ENCODE results near the gene TP53RK. TPM values are rescaled to one million over a fixed set of nuclear protein-coding genes. Genes with fewer than 3 reads are reported as not detected.

Gene TP53RK
- total and polyA plus RNA-seq, 7 experiments from 2014 or later = 4.4 to 27.7 (median 16.2) TPM

GRCh38 chr20:46688151-46689081 lies 828 bp downstream of the TP53RK start:
- peak in 1 of 9 donors; percentile 7 for DNase-seq
- Histone ChIP-seq H3K36me3 (ENCODE audit: control insufficient read depth in 2 of 3, insufficient read depth in 3 of 3, low read length in 3 of 3) (peaks cover 0 to 28% (median 0%) of the 10 kb centered on the region in 3 experiments), H3K4me3 (ENCODE audit: low read length) (peak overlapping the region; percentile 84), H3K27me3 (ENCODE audit: control insufficient read depth in 2 of 2, insufficient read depth in 2 of 2, low read length in 2 of 2) (no peaks in the 10 kb centered on the region), H3K4me1 (ENCODE audit: control insufficient read depth in 2 of 2, insufficient read depth in 2 of 2, low read length in 2 of 2) (peaks cover 20 to 30% of the 10 kb centered on the region in 2 donors), H3K9me3 (ENCODE audit: control insufficient read depth in 2 of 3, low read length in 3 of 3) (no peaks in the 10 kb centered on the region), H3K27ac (ENCODE audit: low read depth, low read length) (peak overlapping the region; percentile 90)
- peak overlapping the region; percentile 79 to 96 (median 88) for H3K27ac Mint-ChIP-seq
- H3K4me1 Mint-ChIP-seq = peaks cover 46 to 62% (median 53%) of the 10 kb centered on the region in 7 donors
- CTCF ChIA-PET = no interaction called here
- intact Hi-C loops (cut with micrococcal nuclease) = loop anchor here (1.0 to 10.0 kb wide), 12 partner anchors 282 to 1804 kb away; partner anchors contain the start of genes ELMO2 (in 2 of the 2), ZMYND8 (in 2 of the 2), CDH22 (in 1 of the 2) and DNTTIP1 (in 1 of the 2)
- POLR2A ChIA-PET = interaction anchor here (1.2 kb wide), 1 partner anchor 8 kb away, joined by 4 read pairs; no protein-coding TSS in a partner anchor
- ATAC-seq = no peak
- no peaks in the 10 kb centered on the region for H3K9me3 Mint-ChIP-seq
- H3K36me3 Mint-ChIP-seq = peaks cover 8 to 29% (median 14%) of the 10 kb centered on the region in 5 donors
- no peaks in the 10 kb centered on the region for H3K27me3 Mint-ChIP-seq
- H3K4me3 Mint-ChIP-seq = peak overlapping the region; percentile 90 to 100 (median 96)

- CTCF ChIA-PET = no interaction called here
- intact Hi-C loops (cut with micrococcal nuclease) = loop anchor here (10.0 kb wide), 5 partner anchors 311 to 1799 kb away; partner anchors contain the start of genes ZMYND8 (in 2 of the 2), NCOA5 (in 1 of the 2) and YWHAB (in 1 of the 2)
- Mint-ChIP-seq H3K36me3 (peaks cover 4 to 21% (median 14%) of the 10 kb centered on the region in 5 donors), H3K27ac (peak overlapping the region in 3 of 9 donors; percentile 3 to 48 (median 8)), H3K9me3 (no peaks in the 10 kb centered on the region), H3K4me3 (peak overlapping the region in 2 of 10 donors; percentile 1 to 51), H3K27me3 (no peaks in the 10 kb centered on the region), H3K4me1 (peaks cover 49 to 74% (median 67%) of the 10 kb centered on the region in 7 donors)
- Histone ChIP-seq H3K27ac (ENCODE audit: low read depth, low read length) (no peak overlapping the region), H3K27me3 (ENCODE audit: control insufficient read depth in 2 of 2, insufficient read depth in 2 of 2, low read length in 2 of 2) (no peaks in the 10 kb centered on the region), H3K9me3 (ENCODE audit: control insufficient read depth in 2 of 3, low read length in 3 of 3) (no peaks in the 10 kb centered on the region), H3K4me1 (ENCODE audit: control insufficient read depth in 2 of 2, insufficient read depth in 2 of 2, low read length in 2 of 2) (peaks cover 20 to 27% of the 10 kb centered on the region in 2 donors), H3K4me3 (ENCODE audit: low read length) (no peak overlapping the region), H3K36me3 (ENCODE audit: control insufficient read depth in 2 of 3, insufficient read depth in 3 of 3, low read length in 3 of 3) (peaks cover 0 to 25% (median 0%) of the 10 kb centered on the region in 3 experiments)
- ATAC-seq = no peak
- DNase-seq = no peak
- POLR2A ChIA-PET = no interaction called here
Measured at GRCh38 chr20:46683939-46684750, 5.1 kb downstream of the TP53RK start.

- ATAC-seq = no peak
- no peak for DNase-seq
- peak overlapping the region in 1 of 10 donors; percentile 51 for H3K4me3 Mint-ChIP-seq
Measured at GRCh38 chr20:46683668-46683938, 5.6 kb downstream of the TP53RK start.

GRCh38 chr20:46683011-46683667 lies 6.1 kb downstream of the TP53RK start:
- peak overlapping the region in 7 of 9 donors; percentile 32 to 87 (median 45) for H3K27ac Mint-ChIP-seq
- Histone ChIP-seq H3K4me1 (ENCODE audit: control insufficient read depth in 2 of 2, insufficient read depth in 2 of 2, low read length in 2 of 2) (peaks cover 19 to 24% of the 10 kb centered on the region in 2 donors), H3K36me3 (ENCODE audit: control insufficient read depth in 2 of 3, insufficient read depth in 3 of 3, low read length in 3 of 3) (peaks cover 0 to 22% (median 0%) of the 10 kb centered on the region in 3 experiments), H3K9me3 (ENCODE audit: control insufficient read depth in 2 of 3, low read length in 3 of 3) (no peaks in the 10 kb centered on the region), H3K27me3 (ENCODE audit: control insufficient read depth in 2 of 2, insufficient read depth in 2 of 2, low read length in 2 of 2) (no peaks in the 10 kb centered on the region), H3K27ac (ENCODE audit: low read depth, low read length) (no peak overlapping the region), H3K4me3 (ENCODE audit: low read length) (no peak overlapping the region)
- no peaks in the 10 kb centered on the region for H3K27me3 Mint-ChIP-seq
- no peak overlapping the region for H3K4me3 Mint-ChIP-seq
- peaks cover 42 to 70% (median 64%) of the 10 kb centered on the region in 7 donors for H3K4me1 Mint-ChIP-seq
- no peak for ATAC-seq
- ChIA-PET CTCF (interaction anchor here (0.6 to 0.9 kb wide), 2 partner anchors 12 to 82 kb away, joined by 3 to 4 read pairs; no protein-coding TSS in a partner anchor), POLR2A (no interaction called here)
- intact Hi-C loops (cut with micrococcal nuclease) = loop anchor here (10.0 kb wide), 5 partner anchors 312 to 1798 kb away; partner anchors contain the start of genes ZMYND8 (in 2 of the 2), NCOA5 (in 1 of the 2) and YWHAB (in 1 of the 2)
- peaks cover 4 to 20% (median 14%) of the 10 kb centered on the region in 5 donors for H3K36me3 Mint-ChIP-seq
- no peak for DNase-seq
- no peaks in the 10 kb centered on the region for H3K9me3 Mint-ChIP-seq

More at GRCh38 chr20:46683668-46683938, 5.6 kb downstream of the TP53RK start:
- peaks cover 47 to 74% (median 67%) of the 10 kb centered on the region in 7 donors for H3K4me1 Mint-ChIP-seq
- POLR2A ChIA-PET = no interaction called here
- intact Hi-C loops (cut with micrococcal nuclease) = loop anchor here (10.0 kb wide), 5 partner anchors 311 to 1799 kb away; partner anchors contain the start of genes ZMYND8 (in 2 of the 2), NCOA5 (in 1 of the 2) and YWHAB (in 1 of the 2)
- Histone ChIP-seq H3K4me3 (ENCODE audit: low read length) (no peak overlapping the region), H3K27me3 (ENCODE audit: control insufficient read depth in 2 of 2, insufficient read depth in 2 of 2, low read length in 2 of 2) (no peaks in the 10 kb centered on the region), H3K9me3 (ENCODE audit: control insufficient read depth in 2 of 3, low read length in 3 of 3) (no peaks in the 10 kb centered on the region), H3K27ac (ENCODE audit: low read depth, low read length) (no peak overlapping the region), H3K36me3 (ENCODE audit: control insufficient read depth in 2 of 3, insufficient read depth in 3 of 3, low read length in 3 of 3) (peaks cover 0 to 22% (median 0%) of the 10 kb centered on the region in 3 experiments), H3K4me1 (ENCODE audit: control insufficient read depth in 2 of 2, insufficient read depth in 2 of 2, low read length in 2 of 2) (peaks cover 20 to 27% of the 10 kb centered on the region in 2 donors)
- H3K27me3 Mint-ChIP-seq = no peaks in the 10 kb centered on the region
- peaks cover 4 to 20% (median 14%) of the 10 kb centered on the region in 5 donors for H3K36me3 Mint-ChIP-seq
- CTCF ChIA-PET = interaction anchor here (0.6 kb wide), 1 partner anchor 81 kb away, joined by 3 read pairs; no protein-coding TSS in a partner anchor
- H3K9me3 Mint-ChIP-seq = no peaks in the 10 kb centered on the region
- H3K27ac Mint-ChIP-seq = peak overlapping the region in 4 of 9 donors; percentile 8 to 48 (median 28)

GRCh38 chr20:46682063-46682821 lies 7.0 kb downstream of the TP53RK start:
- Histone ChIP-seq H3K27me3 (ENCODE audit: control insufficient read depth in 2 of 2, insufficient read depth in 2 of 2, low read length in 2 of 2) (no peaks in the 10 kb centered on the region), H3K4me1 (ENCODE audit: control insufficient read depth in 2 of 2, insufficient read depth in 2 of 2, low read length in 2 of 2) (peaks cover 10 to 17% of the 10 kb centered on the region in 2 donors), H3K4me3 (ENCODE audit: low read length) (no peak overlapping the region), H3K9me3 (ENCODE audit: control insufficient read depth in 2 of 3, low read length in 3 of 3) (no peaks in the 10 kb centered on the region), H3K27ac (ENCODE audit: low read depth, low read length) (no peak overlapping the region), H3K36me3 (ENCODE audit: control insufficient read depth in 2 of 3, insufficient read depth in 3 of 3, low read length in 3 of 3) (peaks cover 0 to 22% (median 0%) of the 10 kb centered on the region in 3 experiments)
- ChIA-PET POLR2A (no interaction called here), CTCF (interaction anchor here (0.9 kb wide), 1 partner anchor 12 kb away, joined by 4 read pairs; no protein-coding TSS in a partner anchor)
- Mint-ChIP-seq H3K27me3 (no peaks in the 10 kb centered on the region), H3K36me3 (peaks cover 4 to 20% (median 17%) of the 10 kb centered on the region in 5 donors), H3K4me3 (no peak overlapping the region), H3K9me3 (no peaks in the 10 kb centered on the region), H3K27ac (peak overlapping the region in 5 of 9 donors; percentile 14 to 87 (median 32)), H3K4me1 (peaks cover 33 to 61% (median 55%) of the 10 kb centered on the region in 7 donors)
- ATAC-seq (no peak), DNase-seq (no peak)
- intact Hi-C loops (cut with micrococcal nuclease) = loop anchor here (10.0 kb wide), 5 partner anchors 313 to 1797 kb away; partner anchors contain the start of genes ZMYND8 (in 2 of the 2), NCOA5 (in 1 of the 2) and YWHAB (in 1 of the 2)
